ENCODE results near the gene IRAK2.

IRAK2 gene

DNA sequence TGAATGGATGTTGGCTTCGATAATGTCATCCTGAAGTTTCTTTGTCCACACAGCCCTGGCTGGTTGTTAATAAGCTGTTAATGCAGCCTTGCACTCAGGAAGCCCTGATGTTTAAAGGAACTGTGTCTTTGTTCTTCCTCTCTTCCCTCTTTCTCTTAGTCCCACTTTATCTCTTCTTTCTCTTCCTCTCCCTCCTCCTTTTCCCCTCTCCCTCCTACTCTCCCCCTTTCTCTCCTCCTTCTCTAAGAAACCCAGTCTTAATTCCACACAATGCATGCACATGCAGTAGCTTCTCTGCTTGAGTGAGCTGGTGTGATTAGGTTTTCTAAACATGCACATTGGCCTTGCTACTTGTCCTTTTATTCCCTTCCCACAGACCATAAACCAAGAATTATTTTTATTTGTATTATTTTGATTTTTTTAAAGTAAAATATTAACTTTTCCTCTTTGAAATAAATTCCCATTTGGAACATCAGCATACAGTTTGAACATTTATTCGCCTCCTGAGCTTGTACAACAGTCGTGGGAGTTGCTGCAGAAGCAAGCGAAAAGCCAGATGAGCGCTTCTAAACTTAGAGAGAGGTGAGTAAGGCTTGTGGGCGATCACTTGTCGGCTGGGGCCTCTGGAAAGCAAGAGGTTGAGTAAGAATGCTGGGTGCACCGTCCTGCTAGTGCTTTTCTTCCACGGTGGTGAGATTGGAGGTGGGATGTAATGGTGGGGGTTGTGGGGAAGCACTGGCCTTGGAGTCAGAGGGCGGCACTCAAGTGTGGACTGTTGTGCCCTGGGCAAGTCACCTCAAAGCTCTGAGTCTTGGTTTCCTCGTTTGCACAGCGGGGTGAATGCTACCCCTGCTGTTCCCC lies 120.8 kb downstream of the IRAK2 start:
- no peak for DNase-seq (ENCODE audit: low spot score)

DNA sequence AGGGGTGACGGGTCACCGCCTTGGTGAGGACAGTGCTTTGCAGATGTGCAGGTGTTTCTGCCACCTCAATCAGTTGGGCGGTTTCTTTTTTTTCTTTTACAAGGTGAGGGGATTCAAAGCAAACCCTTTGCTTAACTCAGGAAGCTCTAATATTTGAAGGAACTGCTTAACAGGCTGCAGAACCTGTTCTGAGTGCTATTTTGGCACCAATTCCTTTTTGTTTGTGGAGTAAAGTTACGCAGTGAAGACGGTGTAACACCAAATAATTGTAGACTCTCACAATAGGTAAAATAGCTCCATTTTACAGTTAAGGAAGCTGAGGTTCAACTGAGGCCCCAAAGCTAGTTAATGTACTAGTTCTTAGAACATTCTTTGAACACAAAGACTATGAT lies 121.4 kb downstream of the IRAK2 start:
- DNase-seq (ENCODE audit: low spot score) = no peak

- DNase-seq (ENCODE audit: low spot score) = peak; percentile 40
Observed at GRCh38 chr3:10286596-10287295, 122.0 kb downstream of the IRAK2 start.

GRCh38 chr3:10287936-10288574 lies 123.3 kb downstream of the IRAK2 start:
- no peak for DNase-seq (ENCODE audit: low spot score)

GRCh38 chr3:10288575-10288960 lies 123.8 kb downstream of the IRAK2 start:
- no peak for DNase-seq (ENCODE audit: low spot score)

DNA sequence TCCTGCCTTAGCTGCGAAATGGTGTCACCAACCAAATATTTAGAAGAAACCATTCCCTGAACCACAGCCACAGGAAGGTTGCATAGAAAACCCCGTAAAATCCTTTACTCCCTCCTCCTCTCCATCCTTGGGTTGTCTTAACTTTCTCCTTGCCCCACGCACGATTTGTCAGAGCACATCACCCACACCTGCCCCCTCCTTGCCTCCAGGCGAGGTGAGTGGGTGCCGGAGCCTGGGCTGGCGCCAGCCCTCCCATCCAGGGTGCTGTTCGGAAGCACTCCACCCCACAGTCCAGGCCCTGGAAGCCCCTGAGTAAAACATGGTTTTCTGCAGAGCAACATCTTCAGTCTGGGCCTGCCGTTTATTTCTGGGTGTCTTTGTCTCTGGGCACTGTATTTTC lies 124.4 kb downstream of the IRAK2 start:
- DNase-seq (ENCODE audit: low spot score) = no peak

- DNase-seq (ENCODE audit: low spot score) = no peak
Observed at GRCh38 chr3:10289787-10290355, 125.2 kb downstream of the IRAK2 start.

DNA sequence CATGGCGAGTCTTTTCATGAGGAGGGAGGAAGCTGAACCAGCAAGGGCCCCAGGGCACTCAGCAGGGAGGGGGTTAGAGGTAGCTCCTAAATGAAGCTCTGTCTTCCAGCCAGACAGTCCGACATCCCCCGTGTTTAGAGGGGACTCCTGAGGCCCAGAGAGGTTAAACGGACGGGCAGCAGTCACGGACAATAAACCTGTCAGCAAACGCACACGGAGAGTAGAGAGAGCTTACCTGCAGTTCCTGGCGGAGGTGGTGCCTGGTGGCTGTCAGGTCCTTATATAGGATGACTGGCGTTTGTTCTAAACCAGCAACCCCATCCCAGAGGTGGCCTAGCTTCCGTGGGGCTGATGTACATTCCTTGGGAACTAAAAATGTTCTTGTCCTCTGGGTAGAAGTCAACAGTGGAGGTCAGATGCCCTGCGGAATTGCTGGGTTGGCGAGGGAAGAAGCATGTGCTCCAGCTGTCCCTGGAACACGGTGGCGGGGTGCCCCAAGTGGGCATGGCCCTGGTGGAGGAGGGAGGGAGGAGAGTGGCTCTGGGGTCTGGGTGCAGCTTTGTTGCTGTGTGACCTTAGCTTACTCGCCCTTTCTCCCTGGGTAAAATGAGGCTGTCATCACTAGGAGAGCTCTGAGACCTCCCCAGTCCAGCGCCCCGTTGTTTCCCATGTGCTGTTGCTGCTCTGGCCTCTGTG lies 125.9 kb downstream of the IRAK2 start:
- DNase-seq (ENCODE audit: low spot score) = no peak

DNA sequence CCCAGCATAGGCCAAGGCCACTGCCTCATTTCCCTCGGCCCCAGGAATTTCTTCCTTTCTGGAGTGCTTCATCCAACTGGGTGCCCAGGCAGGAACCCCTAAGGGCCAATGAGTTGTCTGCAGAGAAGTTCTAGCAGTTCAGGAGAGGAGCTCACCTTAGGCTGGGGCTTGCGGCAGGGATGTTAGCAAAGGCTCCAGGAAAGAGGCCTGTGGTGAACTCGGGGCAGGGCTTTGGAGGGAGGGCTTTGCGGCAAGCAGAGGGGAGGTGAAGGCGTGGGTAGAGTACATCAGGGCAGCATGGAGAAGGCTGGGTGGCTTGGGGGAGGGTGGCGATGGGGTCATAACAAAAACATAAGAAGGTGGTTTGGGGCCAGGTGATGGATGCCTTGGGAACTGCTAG lies 126.9 kb downstream of the IRAK2 start:
- no peak for DNase-seq (ENCODE audit: low spot score)

DNA sequence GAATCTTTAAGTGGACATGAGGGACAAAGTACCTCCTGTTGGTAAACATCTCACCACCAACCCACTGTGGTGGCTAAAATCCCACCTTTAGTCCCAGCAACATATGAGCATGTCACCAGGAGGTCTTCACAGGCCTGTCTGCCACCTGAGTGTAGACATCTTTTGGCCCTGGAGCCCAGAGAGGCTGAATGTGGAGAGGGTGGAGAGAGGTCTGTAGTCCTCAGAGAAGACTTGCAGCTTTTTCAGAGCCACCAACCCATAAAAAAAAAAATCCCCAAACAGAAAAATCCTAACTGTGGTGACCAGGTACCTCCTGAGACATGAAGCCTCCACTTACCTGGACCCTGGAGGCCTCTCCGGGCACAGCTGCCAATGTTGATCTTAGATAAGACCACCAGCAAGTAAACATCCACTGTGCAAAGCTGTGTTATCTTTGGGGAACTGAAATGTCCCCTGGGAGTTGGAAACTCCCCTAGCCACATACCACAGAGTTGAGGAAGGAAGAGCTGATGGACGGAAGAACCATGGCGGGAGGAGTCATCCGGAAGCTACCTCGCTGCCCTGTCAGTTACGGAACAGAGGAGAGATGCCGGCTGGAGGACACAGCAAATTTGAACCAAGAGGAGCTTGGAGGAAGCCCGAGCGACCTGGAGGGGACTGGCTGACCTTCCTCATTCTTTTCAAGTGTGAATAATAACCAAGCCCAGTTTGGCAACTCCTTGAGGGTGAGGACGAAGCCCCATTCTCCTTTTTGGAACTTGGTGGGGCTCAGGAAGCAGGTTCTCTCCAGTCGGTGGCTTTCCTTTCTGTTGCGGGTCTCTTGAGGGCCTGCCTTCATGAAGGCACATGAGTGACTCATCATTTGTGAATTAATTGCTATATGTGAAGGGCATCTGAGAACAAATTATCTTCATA lies 128.0 kb downstream of the IRAK2 start, which contains the start of gene GHRL:
Gene GHRL, minus strand, starts transcription at position 443 of the 915 bp plus-strand sequence. CDS start 2,767 bp downstream, outside the sequence.
- DNase-seq (ENCODE audit: low spot score) = peak; percentile 16

Data from globus pallidus (tissue), 1 donor.